OCI-LY7 (cell line): ENCODE measurements around the gene SLC35A5. TPM values are rescaled to one million over a fixed set of nuclear protein-coding genes. Genes with fewer than 3 reads are reported as not detected.
A peak's percentile ranks its signal among the peaks of the same experiment; 100 is the strongest.
"Not testable (repeated sequence)": the region's sequence is repeated elsewhere in the genome, so short reads cannot be mapped to it uniquely, and the experiment has no call there.

Experiments
- BruUV-seq: library from RNA; stranded (reverse); fragments of 400-500 nt; replicated peaks from 2 replicates; lab custom pipeline; 2021; lab: Mats Ljungman, UMichigan
- CTCF ChIA-PET: fragments of 300-600 bp; sonication (Branson Sonifier 250); formaldehyde crosslinking; loops from one replicate; lab custom pipeline; 2022; ENCODE audit warnings: antibody characterized with exemption; ENCODE audit not compliant: unreplicated experiment; lab: Charles Lee
- POLR2A ChIA-PET: fragments of 300-600 bp; sonication (Branson Sonifier 250); formaldehyde crosslinking; loops from one replicate; lab custom pipeline; 2022; ENCODE audit warnings: antibody characterized with exemption; lab: Charles Lee
- DNase-seq: peaks from one replicate; pipeline ENCODE4 v3.0.0-alpha.2; 2015; ENCODE audit warnings: low spot score
- H2AFZ ChIP-seq: fragments of 200-600 bp; sonication (generic), shearing (Covaris generic); 2 replicates; pipeline ENCODE4 v1.6.1; 2014; ENCODE audit warnings: mild to moderate bottlenecking, antibody characterized with exemption, low read length, moderate library complexity
- H3K27ac ChIP-seq: fragments of 200-600 bp; sonication (generic); 2 replicates; pipeline ENCODE4 v1.5.1; 2014; ENCODE audit warnings: mixed run types, low read depth, mild to moderate bottlenecking, moderate library complexity, low read length, inconsistent platforms; ENCODE audit not compliant: poor library complexity, severe bottlenecking
- H3K36me3 ChIP-seq: fragments of 200-600 bp; sonication (generic); 2 replicates; pipeline ENCODE4 v1.6.1; 2014; ENCODE audit warnings: mild to moderate bottlenecking, antibody characterized with exemption, low read length, moderate library complexity, mixed read lengths; ENCODE audit not compliant: insufficient read depth
- H3K4me1 ChIP-seq: fragments of 200-600 bp; sonication (generic); 2 replicates; pipeline ENCODE4 v1.5.1; 2014; ENCODE audit warnings: mild to moderate bottlenecking, low read length; ENCODE audit not compliant: insufficient read depth, poor library complexity, severe bottlenecking
- H3K4me2 ChIP-seq: fragments of 200-600 bp; sonication (generic); 2 replicates; pipeline ENCODE4 v1.6.1; 2014; ENCODE audit warnings: mild to moderate bottlenecking, low read length
- H3K4me3 ChIP-seq: fragments of 200-600 bp; sonication (generic); 2 replicates; pipeline ENCODE4 v1.5.1; 2014; ENCODE audit warnings: mild to moderate bottlenecking, low read depth, low read length; ENCODE audit not compliant: poor library complexity, severe bottlenecking
- H3K79me2 ChIP-seq: fragments of 200-600 bp; sonication (generic); 2 replicates; pipeline ENCODE4 v1.6.1; 2016; ENCODE audit warnings: low read depth, mild to moderate bottlenecking, low read length, moderate library complexity, mixed read lengths; ENCODE audit not compliant: insufficient read depth
- H3K9me2 ChIP-seq: fragments of 200-600 bp; sonication (generic); 2 replicates; pipeline ENCODE4 v1.6.1; 2016; ENCODE audit warnings: mild to moderate bottlenecking, low read length, mixed read lengths; ENCODE audit not compliant: insufficient read depth
- H3K9me3 ChIP-seq: fragments of 200-600 bp; sonication (generic); 2 replicates; pipeline ENCODE4 v1.6.1; 2014; ENCODE audit warnings: mild to moderate bottlenecking, mixed run types, low read length, mixed read lengths
- H4K20me1 ChIP-seq: fragments of 200-600 bp; sonication (generic); 2 replicates; pipeline ENCODE4 v1.6.1; 2014; ENCODE audit warnings: mild to moderate bottlenecking, antibody characterized with exemption, low read length, moderate library complexity, mixed read lengths; ENCODE audit not compliant: insufficient read depth
- CTCF ChIP-seq: fragments of 200-600 bp; sonication (generic); conservative IDR thresholded peaks from 2 replicates; pipeline ENCODE4 v1.5.1; 2014; ENCODE audit warnings: mild to moderate bottlenecking, antibody characterized with exemption, low read length, moderate library complexity, mixed read lengths
- EZH2phosphoT487 ChIP-seq: fragments of 200-600 bp; sonication (generic); IDR thresholded peaks from 2 replicates; pipeline ENCODE4 v1.6.1; 2018; ENCODE audit warnings: low read depth, borderline replicate concordance, mild to moderate bottlenecking, mixed run types, antibody characterized with exemption, low read length, moderate library complexity, mixed read lengths
- intact Hi-C: fragments of 100-400 bp; cut with micrococcal nuclease; formaldehyde crosslinking; loops from one replicate; pipeline ENCODE4 v1.10.0; 2022; ENCODE audit not compliant: unreplicated experiment
- total RNA-seq, 2 experiments: library from RNA; depleted of rRNA in 1 of 2; stranded (reverse); fragments of >200 nt in 1 of 2; shearing (Covaris generic) in 1 of 2; gene quantifications; 2 replicates each; pipeline ENCODE4 v1.2.3, GENCODE V29; 2014 to 2022

The SLC35A5 gene
- total RNA-seq, 2 experiments from 2014 or later: 12.4 to 22.7 TPM

GRCh38 chr3:112560721-112561483, 943 bp upstream of the SLC35A5 start:
- 0 out of 2 replicates have a peak, but pooled peaks cover 9% of the 10 kb centered on the region for H3K9me3 ChIP-seq
- intact Hi-C loops: loop anchor here (5.0 kb wide), 3 partner anchors 424 to 456 kb away; a partner anchor contains a TSS
- no peak for TF ChIP-seq EZH2phosphoT487
- TF ChIP-seq CTCF: no peak
- peak overlapping the region; percentile 95 for H3K4me3 ChIP-seq
- peak overlapping the region; percentile 80 for H3K27ac ChIP-seq
- DNase-seq: peak; percentile 75
- H3K36me3 ChIP-seq: peaks cover 47% of the 10 kb centered on the region
- no peaks in the 10 kb centered on the region for H3K9me2 ChIP-seq
- peak overlapping the region; percentile 70 for H3K4me2 ChIP-seq
- peak overlapping the region; percentile 43; the same call in 1 of the 2 replicates for H2AFZ ChIP-seq
- POLR2A ChIA-PET: interaction anchor here (0.5 to 1.4 kb wide), 13 partner anchors 8 to 501 kb away, joined by 3 to 6 read pairs (median 4); partner anchors contain the start of gene SLC9C1
- H3K4me1 ChIP-seq: peaks cover 28% of the 10 kb centered on the region
- H4K20me1 ChIP-seq: peaks cover 18% of the 10 kb centered on the region; the same call in 1 of the 2 replicates
- no TSS peak for BruUV-seq
- CTCF ChIA-PET: interaction anchor here (1.0 to 1.4 kb wide), 3 partner anchors 267 to 449 kb away, joined by 3 read pairs; partner anchors contain the start of gene SLC9C1
- H3K79me2 ChIP-seq: peaks cover 66% of the 10 kb centered on the region

GRCh38 chr3:112561484-112561733, 436 bp upstream of the SLC35A5 start:
- ChIA-PET CTCF (interaction anchor here (1.0 to 1.4 kb wide), 2 partner anchors 268 to 450 kb away, joined by 3 read pairs; partner anchors contain the start of gene SLC9C1), POLR2A (interaction anchor here (1.4 kb wide), 2 partner anchors 424 to 430 kb away, joined by 3 to 5 read pairs; no protein-coding TSS in a partner anchor)
- Histone ChIP-seq H3K4me2 (peak overlapping the region; percentile 70), H3K27ac (peak overlapping the region; percentile 80), H3K4me1 (peaks cover 28% of the 10 kb centered on the region), H2AFZ (peak overlapping the region; percentile 43; the same call in 1 of the 2 replicates), H3K9me2 (no peaks in the 10 kb centered on the region), H4K20me1 (peaks cover 18% of the 10 kb centered on the region; the same call in 1 of the 2 replicates), H3K79me2 (peaks cover 64% of the 10 kb centered on the region), H3K9me3 (0 out of 2 replicates have a peak, but pooled peaks cover 9% of the 10 kb centered on the region), H3K36me3 (peaks cover 49% of the 10 kb centered on the region), H3K4me3 (peak overlapping the region; percentile 95)
- TF ChIP-seq CTCF (no peak), EZH2phosphoT487 (no peak)
- intact Hi-C loops: loop anchor here (5.0 kb wide), 3 partner anchors 424 to 456 kb away; a partner anchor contains a TSS
- no TSS peak for BruUV-seq
- no peak for DNase-seq

GRCh38 chr3:112564247-112564939, 2.5 kb downstream of the SLC35A5 start:
- Histone ChIP-seq H3K79me2 (peaks cover 38% of the 10 kb centered on the region), H3K4me1 (peaks cover 18% of the 10 kb centered on the region), H3K36me3 (peaks cover 47% of the 10 kb centered on the region), H4K20me1 (peaks cover 15% of the 10 kb centered on the region; the same call in 1 of the 2 replicates)
- H2AFZ ChIP-seq, DNase-seq, H3K4me3 ChIP-seq, CTCF ChIA-PET, POLR2A ChIA-PET, H3K9me2 ChIP-seq, H3K9me3 ChIP-seq, BruUV-seq, H3K27ac ChIP-seq, H3K4me2 ChIP-seq: not testable (repeated sequence)
- intact Hi-C loops: loop anchor here (5.0 kb wide), 3 partner anchors 427 to 453 kb away; a partner anchor contains a TSS
